ENCODE data around the gene HEYL.

DNA sequence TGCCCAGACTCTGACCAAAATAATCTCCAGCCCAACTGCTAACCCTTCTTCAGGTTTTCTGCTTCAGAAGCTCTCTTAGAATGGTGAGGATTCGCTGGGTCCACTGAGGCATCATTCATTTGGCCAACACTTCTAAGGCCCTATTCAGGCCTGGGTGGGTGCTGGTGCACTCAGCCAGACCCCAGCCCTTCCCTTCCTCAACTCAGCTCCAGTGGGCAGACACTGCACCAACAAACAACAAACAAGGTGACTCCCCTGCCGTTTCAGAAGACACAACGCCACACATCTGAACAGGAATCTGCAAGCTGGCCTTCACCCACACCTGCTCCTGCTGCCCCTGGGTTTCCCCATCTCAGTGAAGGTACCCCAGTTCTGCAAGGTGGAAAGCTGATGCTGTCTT, 6.0 kb downstream of the HEYL start:
- TF ChIP-seq EP300 (IDR thresholded peaks at IDR 0.05), result no peak
- TF ChIP-seq, protein P1, sequence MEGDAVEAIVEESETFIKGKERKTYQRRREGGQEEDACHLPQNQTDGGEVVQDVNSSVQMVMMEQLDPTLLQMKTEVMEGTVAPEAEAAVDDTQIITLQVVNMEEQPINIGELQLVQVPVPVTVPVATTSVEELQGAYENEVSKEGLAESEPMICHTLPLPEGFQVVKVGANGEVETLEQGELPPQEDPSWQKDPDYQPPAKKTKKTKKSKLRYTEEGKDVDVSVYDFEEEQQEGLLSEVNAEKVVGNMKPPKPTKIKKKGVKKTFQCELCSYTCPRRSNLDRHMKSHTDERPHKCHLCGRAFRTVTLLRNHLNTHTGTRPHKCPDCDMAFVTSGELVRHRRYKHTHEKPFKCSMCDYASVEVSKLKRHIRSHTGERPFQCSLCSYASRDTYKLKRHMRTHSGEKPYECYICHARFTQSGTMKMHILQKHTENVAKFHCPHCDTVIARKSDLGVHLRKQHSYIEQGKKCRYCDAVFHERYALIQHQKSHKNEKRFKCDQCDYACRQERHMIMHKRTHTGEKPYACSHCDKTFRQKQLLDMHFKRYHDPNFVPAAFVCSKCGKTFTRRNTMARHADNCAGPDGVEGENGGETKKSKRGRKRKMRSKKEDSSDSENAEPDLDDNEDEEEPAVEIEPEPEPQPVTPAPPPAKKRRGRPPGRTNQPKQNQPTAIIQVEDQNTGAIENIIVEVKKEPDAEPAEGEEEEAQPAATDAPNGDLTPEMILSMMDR (IDR thresholded peaks at IDR 0.05), result no peak

Measured in sigmoid colon (tissue), 4 donors.